Measurements from ENCODE around the gene NDUFV3.

NDUFV3 gene

GRCh38 chr21:42923553-42924432, 30.7 kb downstream of the NDUFV3 start (continued):
- TF ChIP-seq, protein P1, sequence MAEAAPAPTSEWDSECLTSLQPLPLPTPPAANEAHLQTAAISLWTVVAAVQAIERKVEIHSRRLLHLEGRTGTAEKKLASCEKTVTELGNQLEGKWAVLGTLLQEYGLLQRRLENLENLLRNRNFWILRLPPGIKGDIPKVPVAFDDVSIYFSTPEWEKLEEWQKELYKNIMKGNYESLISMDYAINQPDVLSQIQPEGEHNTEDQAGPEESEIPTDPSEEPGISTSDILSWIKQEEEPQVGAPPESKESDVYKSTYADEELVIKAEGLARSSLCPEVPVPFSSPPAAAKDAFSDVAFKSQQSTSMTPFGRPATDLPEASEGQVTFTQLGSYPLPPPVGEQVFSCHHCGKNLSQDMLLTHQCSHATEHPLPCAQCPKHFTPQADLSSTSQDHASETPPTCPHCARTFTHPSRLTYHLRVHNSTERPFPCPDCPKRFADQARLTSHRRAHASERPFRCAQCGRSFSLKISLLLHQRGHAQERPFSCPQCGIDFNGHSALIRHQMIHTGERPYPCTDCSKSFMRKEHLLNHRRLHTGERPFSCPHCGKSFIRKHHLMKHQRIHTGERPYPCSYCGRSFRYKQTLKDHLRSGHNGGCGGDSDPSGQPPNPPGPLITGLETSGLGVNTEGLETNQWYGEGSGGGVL (tag by site-specific recombination; IDR thresholded peaks at IDR 0.05): peak; percentile 97
- TF ChIP-seq GFI1B (tag by site-specific recombination; IDR thresholded peaks at IDR 0.05) (no peak), GLI4 (tag by site-specific recombination; IDR thresholded peaks at IDR 0.05) (no peak), ZNF513 (tag by site-specific recombination; IDR thresholded peaks at IDR 0.05) (no peak), ZNF175 (tag by site-specific recombination; IDR thresholded peaks at IDR 0.05) (no peak), TRIM28 (IDR thresholded peaks at IDR 0.05; ENCODE audit: borderline replicate concordance, low read length) (peak; percentile 65; the same call in 1 of the 2 replicates), ZBTB44 (tag by site-specific recombination; IDR thresholded peaks at IDR 0.05) (no peak), ZSCAN23 (tag by site-specific recombination; IDR thresholded peaks at IDR 0.05) (peak; percentile 93), ZNF830 (tag by site-specific recombination; IDR thresholded peaks at IDR 0.05; ENCODE audit: low read depth) (no peak), PATZ1 (tag by site-specific recombination; IDR thresholded peaks at IDR 0.05) (peak; percentile 98), ZNF140 (tag by site-specific recombination; IDR thresholded peaks at IDR 0.05) (peak; percentile 54; the same call in 1 of the 2 replicates), ZNF768 (tag by site-specific recombination; IDR thresholded peaks at IDR 0.05) (no peak), ZNF174 (tag by site-specific recombination; IDR thresholded peaks at IDR 0.05) (no peak), ZNF335 (tag by site-specific recombination; conservative IDR thresholded peaks at IDR 0.05) (peak; percentile 86), ZNF121 (tag by site-specific recombination; IDR thresholded peaks at IDR 0.05) (no peak), ZNF2 (tag by site-specific recombination; IDR thresholded peaks at IDR 0.05) (no peak), ZNF433 (tag by site-specific recombination; IDR thresholded peaks at IDR 0.05; ENCODE audit: low read depth) (no peak), ZNF843 (tag by site-specific recombination; IDR thresholded peaks at IDR 0.05) (no peak), KLF9 (tag by site-specific recombination; IDR thresholded peaks at IDR 0.05; ENCODE audit: low read depth) (no peak; the same call in 1 of the 2 replicates)
- TF ChIP-seq, protein P2, sequence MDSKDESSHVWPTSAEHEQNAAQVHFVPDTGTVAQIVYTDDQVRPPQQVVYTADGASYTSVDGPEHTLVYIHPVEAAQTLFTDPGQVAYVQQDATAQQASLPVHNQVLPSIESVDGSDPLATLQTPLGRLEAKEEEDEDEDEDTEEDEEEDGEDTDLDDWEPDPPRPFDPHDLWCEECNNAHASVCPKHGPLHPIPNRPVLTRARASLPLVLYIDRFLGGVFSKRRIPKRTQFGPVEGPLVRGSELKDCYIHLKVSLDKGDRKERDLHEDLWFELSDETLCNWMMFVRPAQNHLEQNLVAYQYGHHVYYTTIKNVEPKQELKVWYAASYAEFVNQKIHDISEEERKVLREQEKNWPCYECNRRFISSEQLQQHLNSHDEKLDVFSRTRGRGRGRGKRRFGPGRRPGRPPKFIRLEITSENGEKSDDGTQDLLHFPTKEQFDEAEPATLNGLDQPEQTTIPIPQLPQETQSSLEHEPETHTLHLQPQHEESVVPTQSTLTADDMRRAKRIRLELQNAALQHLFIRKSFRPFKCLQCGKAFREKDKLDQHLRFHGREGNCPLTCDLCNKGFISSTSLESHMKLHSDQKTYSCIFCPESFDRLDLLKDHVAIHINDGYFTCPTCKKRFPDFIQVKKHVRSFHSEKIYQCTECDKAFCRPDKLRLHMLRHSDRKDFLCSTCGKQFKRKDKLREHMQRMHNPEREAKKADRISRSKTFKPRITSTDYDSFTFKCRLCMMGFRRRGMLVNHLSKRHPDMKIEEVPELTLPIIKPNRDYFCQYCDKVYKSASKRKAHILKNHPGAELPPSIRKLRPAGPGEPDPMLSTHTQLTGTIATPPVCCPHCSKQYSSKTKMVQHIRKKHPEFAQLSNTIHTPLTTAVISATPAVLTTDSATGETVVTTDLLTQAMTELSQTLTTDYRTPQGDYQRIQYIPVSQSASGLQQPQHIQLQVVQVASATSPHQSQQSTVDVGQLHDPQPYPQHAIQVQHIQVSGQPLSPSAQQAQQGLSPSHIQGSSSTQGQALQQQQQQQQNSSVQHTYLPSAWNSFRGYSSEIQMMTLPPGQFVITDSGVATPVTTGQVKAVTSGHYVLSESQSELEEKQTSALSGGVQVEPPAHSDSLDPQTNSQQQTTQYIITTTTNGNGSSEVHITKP (tag by site-specific recombination; IDR thresholded peaks at IDR 0.05): peak; percentile 86
- TF ChIP-seq, protein P3, sequence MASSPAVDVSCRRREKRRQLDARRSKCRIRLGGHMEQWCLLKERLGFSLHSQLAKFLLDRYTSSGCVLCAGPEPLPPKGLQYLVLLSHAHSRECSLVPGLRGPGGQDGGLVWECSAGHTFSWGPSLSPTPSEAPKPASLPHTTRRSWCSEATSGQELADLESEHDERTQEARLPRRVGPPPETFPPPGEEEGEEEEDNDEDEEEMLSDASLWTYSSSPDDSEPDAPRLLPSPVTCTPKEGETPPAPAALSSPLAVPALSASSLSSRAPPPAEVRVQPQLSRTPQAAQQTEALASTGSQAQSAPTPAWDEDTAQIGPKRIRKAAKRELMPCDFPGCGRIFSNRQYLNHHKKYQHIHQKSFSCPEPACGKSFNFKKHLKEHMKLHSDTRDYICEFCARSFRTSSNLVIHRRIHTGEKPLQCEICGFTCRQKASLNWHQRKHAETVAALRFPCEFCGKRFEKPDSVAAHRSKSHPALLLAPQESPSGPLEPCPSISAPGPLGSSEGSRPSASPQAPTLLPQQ (tag by site-specific recombination; IDR thresholded peaks at IDR 0.05): peak; percentile 88
- TF ChIP-seq, protein P4, sequence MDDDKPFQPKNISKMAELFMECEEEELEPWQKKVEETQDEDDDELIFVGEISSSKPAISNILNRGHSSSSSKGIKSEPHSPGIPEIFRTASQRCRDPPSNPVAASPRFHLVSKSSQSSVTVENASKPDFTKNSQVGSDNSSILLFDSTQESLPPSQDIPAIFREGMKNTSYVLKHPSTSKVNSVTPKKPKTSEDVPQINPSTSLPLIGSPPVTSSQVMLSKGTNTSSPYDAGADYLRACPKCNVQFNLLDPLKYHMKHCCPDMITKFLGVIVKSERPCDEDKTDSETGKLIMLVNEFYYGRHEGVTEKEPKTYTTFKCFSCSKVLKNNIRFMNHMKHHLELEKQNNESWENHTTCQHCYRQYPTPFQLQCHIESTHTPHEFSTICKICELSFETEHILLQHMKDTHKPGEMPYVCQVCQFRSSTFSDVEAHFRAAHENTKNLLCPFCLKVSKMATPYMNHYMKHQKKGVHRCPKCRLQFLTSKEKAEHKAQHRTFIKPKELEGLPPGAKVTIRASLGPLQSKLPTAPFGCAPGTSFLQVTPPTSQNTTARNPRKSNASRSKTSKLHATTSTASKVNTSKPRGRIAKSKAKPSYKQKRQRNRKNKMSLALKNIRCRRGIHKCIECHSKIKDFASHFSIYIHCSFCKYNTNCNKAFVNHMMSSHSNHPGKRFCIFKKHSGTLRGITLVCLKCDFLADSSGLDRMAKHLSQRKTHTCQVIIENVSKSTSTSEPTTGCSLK (tag by site-specific recombination; IDR thresholded peaks at IDR 0.05): no peak
